Measurements from ENCODE around the gene CD22.

DNA sequence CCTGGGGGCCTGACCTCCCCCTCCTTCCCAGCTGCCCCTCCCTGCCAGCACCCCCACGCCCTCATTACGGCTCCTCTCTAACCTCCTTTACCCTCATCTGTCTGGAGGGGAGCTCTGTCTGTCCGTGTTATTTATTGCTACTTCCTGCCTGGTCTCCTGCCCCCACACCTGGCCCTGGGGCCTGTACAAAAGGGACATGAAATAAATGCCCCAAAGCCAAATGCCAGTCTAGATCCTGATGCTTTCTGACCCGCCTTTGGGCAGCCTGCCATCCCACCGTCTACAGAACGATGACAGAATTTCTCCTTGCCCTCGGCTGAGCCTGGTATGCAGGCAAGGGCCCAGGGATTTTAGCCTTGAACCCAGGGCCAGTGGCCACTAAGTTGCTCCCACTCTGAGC lies 15.4 kb upstream of the CD22 start:
- TF ChIP-seq, protein P1, sequence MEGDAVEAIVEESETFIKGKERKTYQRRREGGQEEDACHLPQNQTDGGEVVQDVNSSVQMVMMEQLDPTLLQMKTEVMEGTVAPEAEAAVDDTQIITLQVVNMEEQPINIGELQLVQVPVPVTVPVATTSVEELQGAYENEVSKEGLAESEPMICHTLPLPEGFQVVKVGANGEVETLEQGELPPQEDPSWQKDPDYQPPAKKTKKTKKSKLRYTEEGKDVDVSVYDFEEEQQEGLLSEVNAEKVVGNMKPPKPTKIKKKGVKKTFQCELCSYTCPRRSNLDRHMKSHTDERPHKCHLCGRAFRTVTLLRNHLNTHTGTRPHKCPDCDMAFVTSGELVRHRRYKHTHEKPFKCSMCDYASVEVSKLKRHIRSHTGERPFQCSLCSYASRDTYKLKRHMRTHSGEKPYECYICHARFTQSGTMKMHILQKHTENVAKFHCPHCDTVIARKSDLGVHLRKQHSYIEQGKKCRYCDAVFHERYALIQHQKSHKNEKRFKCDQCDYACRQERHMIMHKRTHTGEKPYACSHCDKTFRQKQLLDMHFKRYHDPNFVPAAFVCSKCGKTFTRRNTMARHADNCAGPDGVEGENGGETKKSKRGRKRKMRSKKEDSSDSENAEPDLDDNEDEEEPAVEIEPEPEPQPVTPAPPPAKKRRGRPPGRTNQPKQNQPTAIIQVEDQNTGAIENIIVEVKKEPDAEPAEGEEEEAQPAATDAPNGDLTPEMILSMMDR (conservative IDR thresholded peaks at IDR 0.05; ENCODE audit: low read depth, low read length): no peak
- TF ChIP-seq EZH2 (IDR thresholded peaks at IDR 0.05; ENCODE audit: borderline replicate concordance, low read depth, low read length, poor library complexity, severe bottlenecking): no peak
